NCI-H1436 (cell line): ENCODE measurements around the gene CYBC1.

Source experiments
- DNase-seq: peaks from one replicate; lab custom pipeline; 2025; lab: John Stamatoyannopoulos, UW

The CYBC1 gene

DNA sequence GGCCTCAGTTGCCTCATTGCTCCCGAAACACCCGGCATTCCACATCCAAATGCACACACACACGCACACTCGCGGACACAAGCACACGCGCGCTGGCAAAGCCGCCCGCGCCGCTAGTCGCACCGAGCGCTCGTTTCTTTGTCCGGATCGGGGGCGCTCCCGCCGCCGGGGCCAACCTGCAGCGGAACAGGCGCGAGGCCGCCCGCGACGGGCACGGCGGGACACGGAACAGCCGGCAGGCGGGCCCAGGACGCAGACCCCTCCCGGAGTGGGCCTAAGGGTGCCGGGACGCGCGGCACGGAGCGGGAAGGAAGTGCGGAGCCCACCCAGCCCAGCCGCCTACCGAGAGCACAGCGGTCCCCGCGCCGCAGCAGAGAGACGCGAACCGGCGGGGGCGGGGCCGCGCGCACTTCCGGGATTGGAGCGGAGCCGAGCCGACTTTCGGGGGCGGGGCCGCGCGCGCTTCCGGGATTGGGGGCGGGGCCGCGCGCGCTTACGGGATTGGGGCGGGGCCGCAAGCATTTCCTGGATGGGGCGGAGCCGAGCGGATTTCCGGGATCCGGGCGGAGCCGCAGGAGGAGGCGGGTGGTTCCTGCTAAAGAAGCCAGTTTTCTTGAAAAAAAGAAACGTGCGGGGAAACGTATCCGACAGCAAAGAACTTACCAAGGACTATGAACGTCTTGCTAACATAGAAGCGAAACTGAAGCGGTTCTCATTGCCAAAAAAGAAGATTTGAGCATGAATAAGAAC lies at the start of gene CYBC1:
TSS of gene CYBC1 (minus strand) at position 396 of the 750 bp plus-strand sequence. CDS start 1,498 bp downstream, outside the sequence.
- peak; percentile 96 for DNase-seq

- no peak for DNase-seq
Observed at GRCh38 chr17:82497483-82498405, 47.2 kb upstream of the CYBC1 start.

- peak; percentile 97 for DNase-seq
Observed at GRCh38 chr17:82496529-82497434, 46.2 kb upstream of the CYBC1 start.

DNA sequence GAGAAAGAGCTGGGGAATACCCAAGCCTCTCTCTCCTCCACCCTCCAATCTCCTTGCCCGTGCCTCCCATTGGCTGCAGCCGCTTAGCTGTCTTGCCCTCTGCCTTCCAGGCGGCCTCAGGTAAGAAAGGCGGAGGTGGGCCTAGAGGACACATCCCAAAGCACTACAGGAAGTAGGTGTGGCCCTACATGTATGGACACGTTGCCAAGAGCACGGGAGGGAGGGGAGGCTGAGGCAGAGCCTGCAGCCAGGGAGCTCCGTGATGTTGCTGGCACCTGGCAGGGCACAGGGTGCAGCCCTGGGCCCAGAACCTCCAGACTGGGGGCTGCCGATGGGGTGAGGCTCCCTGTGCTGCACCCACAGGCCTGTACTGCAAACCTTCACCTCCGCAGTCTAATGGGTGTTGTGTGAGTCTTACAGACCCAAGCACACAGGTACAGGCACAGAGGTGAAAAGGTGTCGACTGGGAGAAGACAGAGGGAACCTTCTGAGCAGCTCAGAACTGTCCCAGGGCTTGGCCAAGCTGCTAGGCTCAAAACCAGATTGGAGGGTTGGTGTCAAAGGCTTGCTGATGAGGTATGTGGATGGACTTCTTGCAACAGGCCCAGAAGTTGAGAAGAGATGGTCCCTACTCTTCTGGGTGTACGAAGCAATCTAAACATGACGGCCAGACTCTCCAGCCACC lies 45.4 kb upstream of the CYBC1 start:
- DNase-seq: peak; percentile 90

DNA sequence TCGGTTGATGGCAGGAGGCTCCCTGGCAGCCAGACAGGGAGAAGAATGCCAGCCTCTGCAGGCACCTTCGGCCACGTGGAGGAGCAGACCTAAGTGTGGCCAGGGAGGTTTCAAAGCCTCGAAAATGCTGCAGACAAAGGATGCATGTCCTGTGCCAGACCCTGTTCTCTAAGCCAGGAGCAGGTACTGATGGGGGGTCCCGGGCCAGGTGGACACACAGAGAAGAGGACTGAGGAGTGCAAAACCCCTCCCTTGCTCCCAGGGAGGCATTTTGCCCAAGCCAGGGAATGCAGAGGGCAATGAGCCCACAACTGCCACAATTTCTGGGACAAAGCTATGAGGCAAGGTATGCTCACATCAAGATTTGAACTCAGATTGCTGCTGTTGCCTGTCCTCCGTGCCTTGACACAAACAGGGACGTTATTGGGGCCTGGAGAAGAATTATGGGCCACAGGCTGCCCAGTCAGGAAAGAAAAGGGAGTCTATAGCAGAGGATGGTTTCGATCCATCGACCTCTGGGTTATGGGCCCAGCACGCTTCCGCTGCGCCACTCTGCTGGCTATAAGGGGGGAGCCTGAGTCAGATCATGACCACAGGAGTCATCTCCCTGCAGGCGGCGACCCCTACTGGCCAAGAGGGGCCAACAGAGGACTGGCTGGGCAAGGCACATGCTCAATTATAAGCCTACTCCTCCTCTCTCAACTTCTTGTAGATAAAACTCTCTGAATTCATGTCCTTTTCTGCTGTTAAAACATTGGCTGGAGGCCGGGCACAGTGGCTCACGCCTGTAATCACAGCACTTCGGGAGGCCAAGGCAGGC lies 43.9 kb upstream of the CYBC1 start:
- peak; percentile 93 for DNase-seq

- DNase-seq: no peak
Observed at GRCh38 chr17:82493226-82493781, 42.8 kb upstream of the CYBC1 start.

GRCh38 chr17:82492643-82493225 lies 42.2 kb upstream of the CYBC1 start:
- DNase-seq: no peak

- no peak for DNase-seq
Observed at GRCh38 chr17:82491533-82491932, 41.0 kb upstream of the CYBC1 start.

DNA sequence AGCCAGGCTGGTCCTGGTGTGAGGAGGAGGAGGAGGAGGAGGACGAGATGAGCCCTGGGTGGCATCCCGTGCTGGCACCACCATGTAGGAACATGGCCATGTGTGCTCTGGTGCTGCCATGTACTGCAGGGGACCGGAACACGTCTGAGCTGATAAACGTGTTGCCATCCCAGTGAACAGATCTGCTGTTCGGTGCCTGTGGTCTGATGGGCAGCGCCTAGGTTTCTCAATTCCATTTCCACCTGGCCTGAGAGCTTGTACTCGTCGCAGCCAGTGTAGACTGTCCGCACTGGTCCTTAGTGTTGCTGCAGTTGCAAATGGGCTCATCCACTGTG lies 40.6 kb upstream of the CYBC1 start:
- DNase-seq: no peak

DNA sequence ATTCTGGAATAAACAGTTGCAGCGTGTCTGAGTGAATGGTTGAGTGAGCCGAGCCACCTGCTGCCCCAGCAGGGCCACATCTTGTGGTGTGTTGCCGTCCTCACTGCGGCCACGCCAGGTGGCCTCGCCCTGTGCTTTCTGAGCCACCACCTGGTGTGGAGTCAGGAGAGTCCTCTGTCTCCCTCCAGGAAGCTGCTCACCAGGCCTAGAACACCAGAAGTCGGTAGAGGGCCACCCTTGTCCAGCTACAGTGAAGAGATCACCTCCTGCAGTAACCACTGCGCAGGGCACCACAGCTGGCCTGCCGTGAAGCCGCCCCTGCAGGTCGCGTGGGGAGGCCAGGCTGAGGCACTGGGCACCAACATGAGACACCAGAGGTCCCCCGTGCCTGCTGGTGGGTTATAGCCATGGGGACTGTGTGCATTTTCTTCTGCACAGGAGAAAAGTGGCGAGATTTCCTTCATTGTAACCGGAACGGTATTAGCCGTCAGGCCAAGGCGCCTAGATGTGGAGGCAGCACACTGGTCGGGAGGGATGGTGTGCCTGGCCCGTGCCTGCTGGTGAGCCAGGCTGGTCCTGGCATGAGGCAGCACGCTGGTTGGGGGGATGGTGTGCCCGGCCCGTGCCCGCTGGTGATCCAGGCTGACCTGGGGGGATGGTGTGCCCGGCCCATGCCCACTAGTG lies 40.1 kb upstream of the CYBC1 start:
- DNase-seq: no peak

DNA sequence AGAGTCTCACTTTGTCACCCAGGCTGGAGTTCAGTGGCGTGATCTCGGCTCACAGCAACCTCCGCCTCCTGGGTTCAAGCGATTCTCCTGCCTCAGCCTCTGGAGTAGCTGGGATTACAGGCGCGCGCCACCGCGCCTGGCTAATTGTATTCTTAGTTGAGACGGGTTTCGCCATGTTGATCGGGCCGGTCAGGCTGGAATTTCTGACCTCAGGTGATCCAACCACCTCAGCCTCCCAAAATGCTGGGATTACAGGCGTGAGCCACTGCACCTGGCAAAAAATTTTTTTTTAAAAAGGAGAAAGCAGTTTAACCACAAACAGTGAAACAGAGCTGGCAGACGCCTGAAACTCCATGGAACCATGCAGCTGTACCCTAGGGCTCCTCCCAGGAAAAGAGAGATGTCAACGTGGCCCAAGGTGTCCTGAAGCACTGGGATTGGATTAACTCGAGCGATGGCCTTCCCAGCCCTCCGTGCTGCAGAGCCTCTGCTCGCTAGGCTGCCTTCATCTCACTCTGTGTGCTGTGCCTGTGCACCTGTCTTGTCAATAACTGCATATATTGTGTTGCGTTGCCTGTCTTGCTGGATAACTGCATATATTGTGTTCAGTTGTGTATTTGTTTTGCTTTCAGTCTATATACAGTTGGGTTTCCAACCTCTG lies 39.4 kb upstream of the CYBC1 start:
- no peak for DNase-seq

DNA sequence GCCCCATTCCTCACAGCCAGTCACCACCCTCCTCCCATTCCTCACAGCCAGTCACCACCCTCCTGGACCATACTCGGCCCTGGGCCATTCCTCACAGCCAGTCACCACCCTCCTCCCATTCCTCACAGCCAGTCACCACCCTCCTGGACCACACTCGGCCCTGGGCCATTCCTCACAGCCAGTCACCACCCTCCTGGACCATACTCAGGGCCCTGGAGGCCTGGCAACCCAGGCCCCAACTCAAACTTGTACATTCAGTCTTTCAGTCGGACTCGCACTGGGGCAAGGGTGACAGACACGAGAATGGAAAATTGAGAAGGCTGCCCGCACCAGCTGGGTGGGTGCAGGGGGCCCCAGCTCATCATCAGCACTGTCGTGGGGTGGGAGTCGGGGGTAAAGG lies 38.6 kb upstream of the CYBC1 start:
- DNase-seq: no peak

GRCh38 chr17:82487910-82488309 lies 37.4 kb upstream of the CYBC1 start:
- no peak for DNase-seq

DNA sequence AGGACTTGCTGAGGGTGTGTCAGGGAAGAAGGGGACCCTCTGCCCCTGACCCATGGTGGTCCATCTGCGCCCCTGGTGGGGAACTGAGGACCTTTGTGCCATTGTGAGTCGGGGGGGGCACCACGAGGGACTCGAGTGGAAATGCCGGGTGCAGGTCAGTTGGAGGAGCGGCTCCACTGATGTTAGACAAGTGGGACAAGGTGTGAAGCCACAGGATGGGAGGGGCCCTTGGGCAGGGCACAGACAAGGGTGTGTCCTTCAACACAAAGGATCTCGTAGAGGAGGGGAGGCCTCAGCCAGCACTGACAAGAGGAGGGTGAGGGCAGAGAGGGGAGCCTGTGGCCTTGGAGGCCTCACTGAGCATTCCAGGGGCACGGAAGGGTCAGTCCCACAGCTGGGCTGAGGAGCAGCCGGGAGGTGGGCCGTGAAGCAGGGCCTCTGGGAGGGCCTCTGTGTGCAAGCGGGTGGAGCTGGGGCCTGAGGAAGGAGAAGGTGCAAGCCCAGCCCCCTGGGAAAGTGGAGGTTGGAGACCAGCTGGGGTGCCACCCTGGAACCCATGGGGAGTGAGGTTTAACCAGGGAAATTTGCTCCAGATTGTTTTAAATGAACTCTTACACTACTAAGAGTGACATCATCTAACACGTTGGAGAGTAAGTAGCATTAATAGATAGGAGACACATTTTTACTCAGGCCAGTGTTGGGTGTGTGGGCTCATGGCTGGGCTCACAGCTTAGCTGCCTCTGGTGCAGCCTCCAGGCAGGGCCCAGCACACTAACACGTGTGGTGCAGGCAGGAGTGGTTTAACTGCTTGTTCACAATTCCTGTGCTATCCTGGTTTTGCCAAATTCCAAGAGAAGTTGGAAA lies 35.9 kb upstream of the CYBC1 start:
- DNase-seq: no peak

DNA sequence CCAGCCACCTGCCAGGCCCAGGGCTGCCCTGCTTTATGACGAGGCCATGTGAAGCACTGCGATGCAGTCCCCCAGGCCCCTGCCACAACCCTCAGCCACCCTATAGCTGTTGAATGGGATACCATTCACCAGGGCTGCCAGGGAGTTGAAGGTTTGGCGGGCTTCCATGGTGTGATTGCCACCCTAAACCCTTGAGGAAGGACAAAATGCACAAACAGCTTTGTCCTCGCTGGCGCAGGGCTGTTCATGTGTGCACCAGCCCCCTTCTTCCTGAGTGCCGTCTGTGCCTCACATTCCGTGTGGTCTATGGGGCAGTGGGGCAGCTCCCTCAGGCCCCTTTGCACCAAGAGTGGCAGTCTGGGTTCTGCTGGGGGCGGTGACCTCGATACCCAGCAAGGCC lies 33.3 kb upstream of the CYBC1 start:
- no peak for DNase-seq

DNA sequence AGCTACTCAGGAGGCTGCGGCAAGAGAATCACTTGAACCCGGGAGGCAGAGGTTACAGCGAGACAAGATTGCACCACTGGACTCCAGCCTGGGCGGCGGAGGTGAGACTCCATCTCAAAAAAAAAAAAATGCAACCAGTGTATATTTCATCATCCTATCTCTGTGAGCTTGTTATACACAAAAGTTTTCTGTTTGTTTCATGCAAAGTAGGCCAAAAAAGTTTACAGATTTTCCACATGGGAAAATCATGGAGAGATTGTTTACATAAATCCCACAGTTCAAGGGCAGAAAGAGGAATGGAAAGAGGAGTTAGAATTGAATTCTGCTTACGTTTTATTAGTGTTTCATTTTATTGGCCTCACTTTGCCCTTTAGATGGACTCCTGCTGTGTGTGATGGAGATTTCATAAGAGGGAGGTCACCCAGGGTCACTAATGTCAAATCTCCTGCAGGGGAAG lies 32.7 kb upstream of the CYBC1 start:
- no peak for DNase-seq

GRCh38 chr17:82480318-82480717 lies 29.8 kb upstream of the CYBC1 start:
- DNase-seq: no peak

GRCh38 chr17:82479602-82480001 lies 29.1 kb upstream of the CYBC1 start:
- no peak for DNase-seq
